H1 (cell line): ENCODE measurements around the gene PCDHAC2. TPM values are rescaled to one million over a fixed set of nuclear protein-coding genes. Genes with fewer than 3 reads are reported as not detected.

Source experiments
- CTCF ChIA-PET: fragments of 300-600 bp; sonication (Branson Sonifier 250); formaldehyde crosslinking; loops from one replicate; lab custom pipeline; 2021; ENCODE audit not compliant: partially characterized antibody; lab: Charles Lee
- POLR2A ChIA-PET: fragments of 300-600 bp; sonication (Branson Sonifier 250); formaldehyde crosslinking; loops from one replicate; lab custom pipeline; 2021; ENCODE audit warnings: inconsistent platforms; ENCODE audit not compliant: partially characterized antibody; lab: Charles Lee
- DNase-seq, 2 experiments: peaks; one replicate each; pipeline versions ENCODE4 v3.0.0 to v3.0.0-alpha.2; 2010 to 2022; ENCODE audit warnings: low spot score in 2 of 2, low read depth in 1 of 2, mixed read lengths in 1 of 2
- FAIRE-seq: peaks from 2 replicates; lab custom pipeline; 2011; peaks lifted over from hg19 to GRCh38; lab: Jason Lieb, UNC
- H2AFZ ChIP-seq: 2 replicates; pipeline ENCODE4 v1.8.1; 2012; ENCODE audit warnings: low read length, inconsistent platforms
- H2AK5ac ChIP-seq: 2 replicates; pipeline ENCODE4 v1.6.1; 2013; ENCODE audit warnings: low read depth, low read length
- H2BK120ac ChIP-seq: replicated peaks from 2 replicates; pipeline ENCODE3; 2013; ENCODE audit warnings: low read depth, low read length, inconsistent platforms
- H2BK12ac ChIP-seq: 2 replicates; pipeline ENCODE4 v1.6.1; 2013; ENCODE audit warnings: low read depth, low read length
- H2BK15ac ChIP-seq: 2 replicates; pipeline ENCODE4 v1.6.1; 2013; ENCODE audit warnings: low read length
- H2BK20ac ChIP-seq: 2 replicates; pipeline ENCODE4 v1.6.1; 2013; ENCODE audit warnings: low read length
- H2BK5ac ChIP-seq: 2 replicates; pipeline ENCODE4 v1.6.1; 2013; ENCODE audit warnings: low read depth, low read length
- H3K14ac ChIP-seq: 2 replicates; pipeline ENCODE4 v1.6.1; 2013; ENCODE audit warnings: inconsistent platforms; ENCODE audit not compliant: insufficient read length
- H3K18ac ChIP-seq: 2 replicates; pipeline ENCODE4 v1.6.1; 2013; ENCODE audit warnings: low read length; ENCODE audit errors: extremely low read depth
- H3K23ac ChIP-seq: 2 replicates; pipeline ENCODE4 v1.6.1; 2013; ENCODE audit warnings: inconsistent platforms; ENCODE audit not compliant: insufficient read length
- H3K23me2 ChIP-seq: 2 replicates; pipeline ENCODE4 v1.6.1; 2013; ENCODE audit warnings: low read depth, low read length
- H3K27ac ChIP-seq: 2 replicates; pipeline ENCODE4 v1.6.1; 2011; ENCODE audit warnings: low read depth, low read length, inconsistent platforms
- H3K27me3 ChIP-seq, 4 experiments: replicated peaks in 1 of 4; 1 replicate in 1 of 4; 2 replicates in 3 of 4; pipeline versions ENCODE4 v1.6.1 to v1.8.1; 2011 to 2013; ENCODE audit warnings: low read length in 3 of 4, mild to moderate bottlenecking in 3 of 4, inconsistent platforms in 2 of 4, mixed read lengths in 2 of 4, moderate library complexity in 1 of 4; ENCODE audit not compliant: control insufficient read depth in 3 of 4, insufficient read depth in 3 of 4; ENCODE audit errors: extremely low read depth in 1 of 4
- H3K36me3 ChIP-seq, 4 experiments: 2 replicates each; pipeline versions ENCODE4 v1.6.1 to v1.8.1; 2011 to 2013; ENCODE audit warnings: mild to moderate bottlenecking in 4 of 4, low read length in 3 of 4, moderate library complexity in 2 of 4, control low read depth in 1 of 4, inconsistent platforms in 1 of 4; ENCODE audit not compliant: insufficient read depth in 4 of 4, control insufficient read depth in 2 of 4
- H3K4ac ChIP-seq: replicated peaks from 2 replicates; pipeline ENCODE3; 2013; ENCODE audit warnings: low read length, low read depth, mixed read lengths, inconsistent platforms; ENCODE audit not compliant: insufficient read length
- H3K4me1 ChIP-seq, 4 experiments: replicated peaks in 1 of 4; 1 replicate in 1 of 4; 2 replicates in 3 of 4; pipeline versions ENCODE4 v1.6.1 to v1.8.1; 2011 to 2013; ENCODE audit warnings: low read length in 3 of 4, inconsistent platforms in 2 of 4, mixed read lengths in 1 of 4; ENCODE audit not compliant: insufficient read depth in 4 of 4, control insufficient read depth in 3 of 4
- H3K4me2 ChIP-seq, 2 experiments: 2 replicates each; pipeline versions ENCODE4 v1.6.1 to v1.8.1; 2011 to 2013; ENCODE audit warnings: low read depth in 2 of 2, low read length in 2 of 2, control low read depth in 1 of 2, inconsistent platforms in 1 of 2, mild to moderate bottlenecking in 1 of 2; ENCODE audit not compliant: insufficient read depth in 1 of 2
- H3K4me3 ChIP-seq, 4 experiments: fragments of 200-600, 300-600 bp in 1 of 4; sonication (generic), shearing (Covaris generic), sonication (Bioruptor Twin) in 1 of 4; 2 replicates each; pipeline versions ENCODE4 v1.5.1 to v1.8.1; 2011 to 2016; ENCODE audit warnings: low read length in 4 of 4, low read depth in 3 of 4, control low read depth in 2 of 4, inconsistent platforms in 2 of 4, mild to moderate bottlenecking in 2 of 4, mixed read lengths in 1 of 4, moderate library complexity in 1 of 4; ENCODE audit not compliant: insufficient read depth in 2 of 4; ENCODE audit errors: extremely low read depth in 1 of 4
- H3K56ac ChIP-seq: replicated peaks from 2 replicates; pipeline ENCODE3; 2013; ENCODE audit warnings: low read depth, mild to moderate bottlenecking, mixed read lengths, low read length, inconsistent platforms; ENCODE audit not compliant: insufficient read length
- H3K79me1 ChIP-seq: 2 replicates; pipeline ENCODE4 v1.6.1; 2013; ENCODE audit warnings: low read depth, low read length, control low read depth
- H3K79me2 ChIP-seq, 2 experiments: 2 replicates each; pipeline versions ENCODE4 v1.6.1 to v1.8.1; 2012 to 2013; ENCODE audit warnings: low read length in 2 of 2, mild to moderate bottlenecking in 2 of 2, inconsistent platforms in 1 of 2; ENCODE audit not compliant: insufficient read depth in 2 of 2, control insufficient read depth in 1 of 2
- H3K9ac ChIP-seq, 4 experiments: replicated peaks in 1 of 4; 1 replicate in 1 of 4; 2 replicates in 3 of 4; pipeline versions ENCODE4 v1.6.1 to v1.8.1; 2011 to 2013; ENCODE audit warnings: low read depth in 3 of 4, low read length in 3 of 4, control low read depth in 2 of 4, mild to moderate bottlenecking in 2 of 4, moderate library complexity in 2 of 4, inconsistent platforms in 1 of 4; ENCODE audit errors: extremely low read depth in 1 of 4
- H3K9me3 ChIP-seq, 2 experiments: 2 replicates each; pipeline versions ENCODE4 v1.6.1 to v1.8.1; 2012 to 2013; ENCODE audit warnings: mild to moderate bottlenecking in 2 of 2, moderate library complexity in 2 of 2, control low read depth in 1 of 2, inconsistent platforms in 1 of 2, low read depth in 1 of 2, low read length in 1 of 2, mixed read lengths in 1 of 2; ENCODE audit not compliant: insufficient read depth in 2 of 2
- H4K20me1 ChIP-seq, 2 experiments: replicated peaks in 1 of 2; 2 replicates each; pipeline versions ENCODE3 to v1.8.1; 2011 to 2013; ENCODE audit warnings: inconsistent platforms in 2 of 2, low read length in 2 of 2, mild to moderate bottlenecking in 1 of 2; ENCODE audit not compliant: insufficient read depth in 2 of 2, control insufficient read depth in 1 of 2
- H4K5ac ChIP-seq: 2 replicates; pipeline ENCODE4 v1.6.1; 2013; ENCODE audit warnings: low read length, low read depth, mixed read lengths, inconsistent platforms; ENCODE audit not compliant: insufficient read length
- H4K8ac ChIP-seq: 2 replicates; pipeline ENCODE4 v1.8.0; 2013; ENCODE audit warnings: mild to moderate bottlenecking, moderate library complexity, low read length, inconsistent platforms; ENCODE audit not compliant: insufficient read depth; ENCODE audit errors: extremely low read depth
- H4K91ac ChIP-seq: replicated peaks from 2 replicates; pipeline ENCODE3; 2013; ENCODE audit warnings: low read length, mixed read lengths, inconsistent platforms; ENCODE audit not compliant: insufficient read length
- BACH1 ChIP-seq: IDR thresholded peaks from 2 replicates; pipeline ENCODE4 v1.6.1; 2012; ENCODE audit warnings: low read length, improper control_type of control experiment
- BCL11A ChIP-seq, 2 experiments: IDR thresholded peaks; one replicate each; pipeline ENCODE4 v1.6.1; 2011; ENCODE audit warnings: low read depth in 2 of 2, low read length in 2 of 2, mild to moderate bottlenecking in 2 of 2
- BRCA1 ChIP-seq: IDR thresholded peaks from 2 replicates; pipeline ENCODE4 v1.6.1; 2012; ENCODE audit warnings: low read depth, low read length, improper control_type of control experiment
- CREB1 ChIP-seq: IDR thresholded peaks from 2 replicates; pipeline ENCODE4 v1.6.1; 2012; ENCODE audit warnings: inconsistent platforms
- EGR1 ChIP-seq: IDR thresholded peaks from 2 replicates; pipeline ENCODE4 v1.6.1; 2011; ENCODE audit warnings: low read depth, low read length, borderline replicate concordance
- EZH2 ChIP-seq: fragments of 200-600 bp; sonication (generic); IDR thresholded peaks from 2 replicates; pipeline ENCODE4 v1.7.1; 2012; ENCODE audit warnings: low read depth, mild to moderate bottlenecking, moderate library complexity, low read length, inconsistent platforms; ENCODE audit not compliant: severe bottlenecking
- GABPA ChIP-seq: IDR thresholded peaks from 2 replicates; pipeline ENCODE4 v1.6.1; 2011; ENCODE audit warnings: mild to moderate bottlenecking, low read length, moderate library complexity, borderline replicate concordance; ENCODE audit not compliant: insufficient read depth
- JUN ChIP-seq: IDR thresholded peaks from 2 replicates; pipeline ENCODE4 v1.6.1; 2011; ENCODE audit warnings: low read depth, mild to moderate bottlenecking, improper control_type of control experiment, low read length
- KDM4A ChIP-seq: IDR thresholded peaks from one replicate; pipeline ENCODE4 v1.7.1; 2012; ENCODE audit warnings: low read depth, mild to moderate bottlenecking, moderate library complexity, low read length, inconsistent platforms; ENCODE audit not compliant: severe bottlenecking
- KDM5A ChIP-seq: fragments of 200-600 bp; IDR thresholded peaks from 2 replicates; pipeline ENCODE4 v1.7.1; 2012; ENCODE audit warnings: mild to moderate bottlenecking, low read length, inconsistent platforms, mixed read lengths
- MAFK ChIP-seq: IDR thresholded peaks from 2 replicates; pipeline ENCODE4 v1.6.1; 2012; ENCODE audit warnings: low read depth, mild to moderate bottlenecking, improper control_type of control experiment, low read length
- POLR2AphosphoS5 ChIP-seq: IDR thresholded peaks from 2 replicates; pipeline ENCODE4 v1.6.1; 2011; ENCODE audit warnings: low read depth, low read length
- whole genome bisulfite sequencing, 2 experiments: shearing (Covaris generic) in 1 of 2; methylation state at CpG; one replicate each; pipeline versions ENCODE4 v1.1.6 to v1.1.7; 2013 to 2015; ENCODE audit warnings: low lambda C conversion rate in 2 of 2, mixed read lengths in 2 of 2, inconsistent platforms in 1 of 2, low coverage in 1 of 2, missing lambda C conversion rate in 1 of 2; ENCODE audit not compliant: insufficient replicate concordance in 2 of 2, insufficient coverage in 1 of 2, insufficient read length in 1 of 2; ENCODE audit errors: extremely low coverage in 1 of 2, missing lambda C conversion rate in 1 of 2; 5-methylcytosine and 5-hydroxymethylcytosine counted together
- polyA plus RNA-seq, 7 experiments: library from polyadenylated mRNA; depleted of rRNA in 3 of 7; stranded (reverse) in 5 of 7; unstranded in 2 of 7; fragments of >200 nt in 5 of 7; fragments of 200-250 nt in 2 of 7; gene quantifications; 1 replicate in 5 of 7; 2 replicates in 1 of 7; 4 replicates in 1 of 7; pipeline versions ENCODE4 v1.2.1 to v1.2.3, GENCODE V29; 2011 to 2013; ENCODE audit warnings: missing spikeins in 2 of 7, mixed read lengths in 2 of 7
- total RNA-seq: library from RNA; stranded (reverse); fragmentation: NEBNext Ultra II Directional; extraction: Animal tissue kit (Norgen Biotek cat#: 25700); gene quantifications from 2 replicates; pipeline ENCODE4 v1.2.1, GENCODE V29; 2021

PCDHAC2 gene
- total and polyA plus RNA-seq, 2 of the 8 experiments (the other 6 are each of a cell fraction or from before 2014, with no cell fraction given), result 3.7 to 5.0 TPM

DNA sequence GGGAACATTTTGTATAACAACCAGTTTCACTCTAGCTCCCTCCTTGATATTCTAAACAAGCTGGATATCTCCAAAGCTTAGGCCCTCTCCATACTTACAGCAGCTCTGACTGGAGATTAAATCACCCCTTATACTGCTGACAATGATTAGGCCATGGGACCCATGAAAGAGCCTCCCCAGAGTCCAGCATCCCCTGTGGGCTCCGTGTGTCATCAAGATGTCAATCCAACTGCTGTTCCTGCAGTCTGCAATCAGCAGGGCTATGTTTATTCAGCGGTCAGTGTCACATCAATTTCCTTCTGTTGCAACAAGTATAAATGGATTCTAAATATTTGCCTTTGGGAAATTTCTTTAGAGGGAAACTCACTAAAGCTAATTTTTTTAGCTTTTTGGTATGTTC is 26.6 kb downstream of the PCDHAC2 start:
- H4K8ac ChIP-seq, result no peak overlapping the region
- no peak overlapping the region for H2BK12ac ChIP-seq
- H2BK20ac ChIP-seq, result no peak overlapping the region
- no peak overlapping the region for H4K91ac ChIP-seq
- H3K23me2 ChIP-seq, result peaks cover 1% of the 10 kb centered on the region; the same call in 1 of the 2 replicates
- no peak overlapping the region for H3K4me3 ChIP-seq
- no peaks in the 10 kb centered on the region for H3K79me1 ChIP-seq
- H3K23ac ChIP-seq, result no peak overlapping the region
- H2AK5ac ChIP-seq, result no peak overlapping the region
- H2BK120ac ChIP-seq, result no peak overlapping the region
- FAIRE-seq (no peak), DNase-seq (no peak)
- no peak overlapping the region for H2BK15ac ChIP-seq
- peaks cover 2 to 14% (median 5%) of the 10 kb centered on the region in 4 experiments; a peak in 4 of 7 replicates for H3K4me1 ChIP-seq
- H3K4me2 ChIP-seq, result no peak overlapping the region
- H3K56ac ChIP-seq, result no peak overlapping the region
- ChIA-PET POLR2A (interaction anchor here (1.9 kb wide), 1 partner anchor 9 kb away, joined by 8 read pairs; no protein-coding TSS in a partner anchor), CTCF (interaction anchor here (1.5 to 9.0 kb wide), 4 partner anchors 26 to 66 kb away, joined by 3 to 46 read pairs (median 4); partner anchors contain the start of genes PCDHAC1 and PCDHAC2)
- H3K9ac ChIP-seq, result no peak overlapping the region
- TF ChIP-seq JUN (no peak), EZH2 (no peak), GABPA (no peak), KDM5A (no peak), EGR1 (no peak), MAFK (no peak), KDM4A (no peak), BACH1 (no peak), CREB1 (no peak), BCL11A (IDR thresholded peaks at IDR 0.05; ENCODE audit: low read depth in 2 of 2, low read length in 2 of 2) (no peak), BRCA1 (no peak), POLR2AphosphoS5 (no peak)
- H2AFZ ChIP-seq, result no peak overlapping the region
- H3K9me3 ChIP-seq, result no peaks in the 10 kb centered on the region
- WGBS, 2 experiments, result 88% methylated on average over 2 of the region's 2 CpGs; no CpG with 5 or more reads in 1 of the 2 experiments
- H3K4ac ChIP-seq, result no peak overlapping the region
- H4K20me1 ChIP-seq, result no peaks in the 10 kb centered on the region
- no peaks in the 10 kb centered on the region for H3K27me3 ChIP-seq
- H2BK5ac ChIP-seq, result no peak overlapping the region
- no peaks in the 10 kb centered on the region for H3K79me2 ChIP-seq
- no peak overlapping the region for H4K5ac ChIP-seq
- H3K36me3 ChIP-seq, result no peaks in the 10 kb centered on the region
- no peak overlapping the region for H3K14ac ChIP-seq
- H3K27ac ChIP-seq, result no peak overlapping the region
- no peak overlapping the region for H3K18ac ChIP-seq
